Measurements from ENCODE around the gene ARHGAP26.
A peak's percentile ranks its signal among the peaks of the same experiment; 100 is the strongest.

ARHGAP26 gene

GRCh38 chr5:143047091-143047490, 276.9 kb downstream of the ARHGAP26 start:
- no peak for DNase-seq (ENCODE audit: insufficient read length, low spot score)
- FAIRE-seq: no peak

- DNase-seq (ENCODE audit: insufficient read length, low spot score) (no peak), FAIRE-seq (peak; percentile 54)
Measured at GRCh38 chr5:143050183-143050582, 280.0 kb downstream of the ARHGAP26 start.

DNA sequence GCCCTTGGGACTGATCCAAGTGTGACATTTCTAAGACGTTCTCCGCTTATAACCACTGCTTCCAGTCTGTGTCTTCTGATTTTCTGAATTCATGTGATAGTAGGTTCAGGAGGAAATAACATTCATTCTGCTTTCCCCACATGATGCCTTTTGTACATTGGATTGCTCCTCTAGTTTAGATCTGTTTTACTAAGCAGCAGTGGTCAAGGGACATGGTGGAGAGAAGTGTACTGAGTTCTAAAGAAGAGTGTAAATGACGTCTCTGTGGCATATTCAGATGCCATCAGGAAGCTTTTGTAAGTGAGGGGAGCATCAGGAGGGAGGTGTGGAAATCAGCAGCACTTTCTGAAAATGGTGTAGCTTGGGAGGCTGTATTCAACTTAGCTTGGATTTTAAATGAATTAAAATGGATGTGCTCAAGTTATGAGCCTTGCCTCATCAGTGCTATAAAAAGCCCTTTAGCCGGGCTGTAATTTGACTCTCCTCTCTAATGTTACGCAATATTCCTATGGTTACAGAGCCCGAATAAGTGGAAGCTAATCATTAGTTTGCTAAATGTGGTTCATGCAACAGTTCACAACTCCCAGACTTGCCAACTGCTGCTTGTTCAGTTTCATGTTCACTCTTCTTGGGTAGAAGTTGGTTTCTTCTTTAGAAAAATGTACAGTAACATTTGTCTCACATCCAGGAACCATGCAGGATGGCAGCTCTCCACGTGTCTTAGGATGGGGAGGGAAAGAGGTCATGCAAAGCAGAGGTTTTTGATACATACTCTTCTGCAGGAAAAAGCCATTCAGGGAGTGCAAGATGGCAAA, 281.3 kb downstream of the ARHGAP26 start:
- DNase-seq (ENCODE audit: insufficient read length, low spot score) (no peak), FAIRE-seq (peak; percentile 93)

DNA sequence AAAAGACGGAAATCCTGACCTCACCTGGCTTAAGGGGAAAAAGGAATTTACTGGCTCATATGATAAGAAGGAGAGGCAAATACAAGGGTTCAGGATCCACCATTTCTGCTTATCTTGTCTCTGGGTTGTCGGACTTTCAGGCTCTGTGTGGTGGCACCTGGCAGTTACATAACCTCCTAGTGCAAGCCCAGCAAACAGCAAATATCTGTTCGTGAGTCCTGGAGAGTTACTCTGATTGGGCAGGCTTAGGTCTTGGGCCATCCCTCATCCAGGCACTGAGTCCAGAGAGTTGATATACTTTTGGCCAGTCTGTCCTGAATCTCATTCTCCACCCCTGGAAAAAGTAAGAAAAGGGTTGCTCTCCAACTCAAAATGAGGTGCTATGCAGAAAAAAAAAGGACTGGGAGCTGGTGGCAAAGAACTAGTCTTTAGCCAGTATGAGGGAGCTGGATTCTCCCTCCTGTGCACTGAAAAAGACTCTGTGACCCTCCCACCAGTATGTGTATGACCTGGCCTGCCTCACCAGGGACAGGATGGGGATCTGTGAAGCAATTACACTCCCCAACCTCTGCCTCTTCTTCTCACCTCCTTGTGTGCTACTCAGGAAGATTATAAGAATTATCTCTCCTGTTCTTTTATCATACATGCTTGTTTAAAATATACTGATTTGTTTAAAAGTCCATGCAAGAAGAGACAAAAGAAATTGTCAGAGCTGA, 282.9 kb downstream of the ARHGAP26 start:
- FAIRE-seq (peak; percentile 28), DNase-seq (ENCODE audit: insufficient read length, low spot score) (no peak)

DNA sequence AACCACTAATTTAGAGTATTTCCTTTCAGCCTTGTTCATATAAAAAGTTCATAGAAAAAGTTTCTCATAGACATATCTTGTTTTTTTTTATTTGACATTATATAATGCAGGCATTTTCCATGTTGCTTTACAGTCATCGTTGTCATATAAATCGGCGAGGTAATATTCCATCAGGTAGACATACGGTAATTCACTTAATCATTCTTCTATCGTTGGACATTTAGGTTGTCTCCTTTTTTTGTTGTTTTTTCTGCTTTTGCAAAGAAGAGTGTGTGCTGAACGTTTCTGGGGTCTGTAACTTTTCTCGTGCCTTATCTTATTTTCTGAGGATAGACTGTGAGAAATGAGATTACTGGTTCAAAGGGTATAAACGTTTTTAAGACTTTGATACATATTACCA, 283.6 kb downstream of the ARHGAP26 start:
- FAIRE-seq: no peak
- no peak for DNase-seq (ENCODE audit: insufficient read length, low spot score)

DNA sequence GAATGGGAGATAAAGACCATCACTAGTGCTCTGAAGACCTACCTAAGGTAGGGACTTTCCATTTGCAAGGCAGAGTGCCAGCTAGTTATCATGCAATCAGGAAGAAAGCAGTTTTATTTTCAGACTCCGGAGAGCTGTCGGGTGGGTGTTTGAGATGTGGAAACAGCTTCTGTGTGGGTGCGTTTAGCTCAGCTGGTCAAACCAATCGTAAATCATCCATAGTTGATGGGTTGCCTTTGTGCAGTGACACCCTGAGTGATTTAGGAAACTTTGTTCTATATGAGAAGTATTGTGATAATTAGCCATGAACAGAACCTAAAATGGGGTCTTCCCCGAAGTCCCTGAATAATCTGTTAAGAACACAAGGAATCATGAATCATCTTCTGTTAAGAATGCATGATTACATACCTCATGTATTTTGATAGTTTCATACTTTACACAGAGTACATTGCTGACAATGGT, 284.3 kb downstream of the ARHGAP26 start:
- peak; percentile 99 for FAIRE-seq

GRCh38 chr5:143055596-143056338, 285.6 kb downstream of the ARHGAP26 start:
- peak; percentile 94 for FAIRE-seq
- DNase-seq (ENCODE audit: insufficient read length, low spot score): no peak

More for the DNA sequence above, 284.3 kb downstream of the ARHGAP26 start:
- DNase-seq (ENCODE audit: insufficient read length, low spot score): no peak

DNA sequence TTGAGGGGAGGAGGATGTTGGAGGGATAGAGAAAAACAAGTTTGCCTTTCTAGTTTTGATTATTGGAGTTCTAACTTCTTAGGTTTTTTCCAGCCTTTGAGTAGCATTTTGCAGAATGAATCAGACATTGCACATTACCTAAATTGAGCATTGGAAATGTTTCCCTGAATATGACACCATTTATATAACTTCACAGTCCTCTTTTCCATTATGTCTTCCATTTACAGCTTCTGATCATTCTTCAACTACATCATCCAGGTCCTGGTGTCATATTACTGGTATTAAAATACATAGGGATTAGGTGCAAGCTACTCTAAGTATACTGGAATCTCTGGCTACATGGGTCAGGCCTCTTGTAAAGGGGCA, 286.1 kb downstream of the ARHGAP26 start:
- no peak for DNase-seq (ENCODE audit: insufficient read length, low spot score)
- no peak for FAIRE-seq

- no peak for DNase-seq (ENCODE audit: insufficient read length, low spot score)
- FAIRE-seq: no peak
Measured at GRCh38 chr5:143056792-143057579, 286.8 kb downstream of the ARHGAP26 start.

GRCh38 chr5:143057580-143057999, 287.4 kb downstream of the ARHGAP26 start:
- DNase-seq (ENCODE audit: insufficient read length, low spot score) (peak; percentile 34), FAIRE-seq (peak; percentile 96)

DNA sequence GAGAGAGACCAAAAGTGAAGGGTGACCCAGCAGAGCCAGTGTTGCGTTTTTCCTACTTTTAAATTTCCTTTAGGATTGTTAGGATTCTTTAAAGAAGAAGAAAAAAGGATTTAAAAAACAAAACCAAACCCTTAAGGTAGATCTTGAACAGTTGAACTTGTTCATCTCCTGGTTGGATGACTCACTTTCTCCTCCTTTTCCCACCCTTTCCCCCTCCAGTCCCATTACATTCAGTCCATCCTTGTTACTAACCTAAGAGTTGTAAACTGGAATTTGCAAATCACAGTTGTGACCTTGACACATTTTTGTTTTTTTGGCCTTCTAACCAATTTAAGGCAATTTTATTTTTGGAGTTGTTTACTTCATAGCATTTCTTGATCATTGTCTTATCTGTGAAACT, 289.2 kb downstream of the ARHGAP26 start:
- FAIRE-seq (no peak), DNase-seq (ENCODE audit: insufficient read length, low spot score) (no peak)

DNA sequence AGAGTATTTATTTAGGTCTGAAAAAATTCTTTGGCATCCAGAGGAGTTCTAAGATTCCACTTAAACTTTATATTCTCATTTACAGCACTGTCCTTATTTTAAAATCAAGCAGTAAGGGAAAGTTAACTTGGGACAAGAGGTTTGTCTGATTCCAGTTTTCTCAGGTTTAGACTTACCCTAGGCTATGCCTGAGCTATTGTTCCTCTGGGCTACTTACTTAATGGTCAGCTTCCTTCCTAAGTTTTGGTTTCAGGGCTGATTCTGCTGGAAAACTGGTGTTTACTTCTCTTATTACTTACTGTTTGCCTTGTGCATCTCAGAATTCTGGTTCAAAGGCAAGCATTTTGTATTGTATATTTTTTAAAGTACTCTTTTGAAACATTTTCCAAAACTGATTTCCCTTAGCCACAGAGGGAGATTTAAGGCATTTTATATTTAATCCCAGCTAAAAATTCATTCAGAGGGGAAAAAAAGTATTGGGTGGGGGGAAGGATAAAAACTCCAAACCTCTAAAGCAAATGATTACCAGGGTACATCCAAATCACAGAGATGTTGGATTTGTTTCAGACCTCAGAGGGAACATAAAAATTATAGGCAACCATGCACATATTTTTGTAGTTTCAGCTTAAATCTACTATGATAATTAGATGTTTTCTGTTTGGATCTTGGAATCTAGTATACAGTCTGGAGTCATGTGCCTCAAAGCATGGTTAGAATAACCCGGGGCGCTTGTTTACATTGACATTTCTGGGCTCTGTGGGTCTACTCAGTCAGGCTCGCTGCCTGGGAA, 290.0 kb downstream of the ARHGAP26 start:
- no peak for DNase-seq (ENCODE audit: insufficient read length, low spot score)
- FAIRE-seq: peak; percentile 53

DNA sequence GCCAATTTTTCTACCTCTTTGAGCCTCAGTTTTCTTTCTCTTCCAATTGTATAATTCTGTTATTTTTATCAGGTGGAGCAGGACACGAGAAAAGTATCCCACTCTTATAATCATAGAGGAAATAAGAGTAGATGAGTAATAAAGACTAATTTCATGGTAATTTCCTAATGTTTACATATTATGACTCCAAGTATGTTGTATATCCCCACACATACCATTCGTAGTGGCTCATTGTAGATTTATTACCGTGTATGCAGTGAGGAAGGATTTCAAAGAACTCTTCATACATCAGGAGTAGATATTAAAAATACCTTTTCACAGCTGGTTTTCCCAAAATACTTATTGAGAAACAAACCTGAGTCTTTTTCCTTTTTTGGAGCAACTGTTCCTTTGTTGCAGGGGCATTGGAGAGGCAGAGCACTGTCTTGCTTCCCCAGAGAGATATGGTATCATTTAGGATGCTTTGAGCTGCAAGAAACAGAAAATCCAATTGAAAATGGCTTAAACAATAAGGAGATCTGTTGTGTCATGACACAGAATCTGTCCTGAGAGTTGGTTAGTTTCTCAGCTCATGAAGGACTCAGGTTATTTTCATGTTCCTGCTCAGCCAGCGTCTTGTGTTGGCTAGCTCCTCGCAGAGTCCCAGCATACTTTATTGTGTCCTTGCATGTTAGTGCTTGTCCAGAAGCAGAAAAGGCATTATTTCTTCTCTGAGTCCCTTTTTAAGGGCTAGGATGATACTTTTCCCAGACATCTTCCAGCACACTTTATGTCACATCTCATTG, 291.2 kb downstream of the ARHGAP26 start:
- no peak for DNase-seq (ENCODE audit: insufficient read length, low spot score)
- no peak for FAIRE-seq

GRCh38 chr5:143062379-143062778, 292.2 kb downstream of the ARHGAP26 start:
- no peak for FAIRE-seq
- no peak for DNase-seq (ENCODE audit: insufficient read length, low spot score)

GRCh38 chr5:143063175-143063970, 293.2 kb downstream of the ARHGAP26 start:
- DNase-seq (ENCODE audit: insufficient read length, low spot score) (no peak), FAIRE-seq (no peak)

- no peak for DNase-seq (ENCODE audit: insufficient read length, low spot score)
Measured at GRCh38 chr5:143064218-143064641, 294.1 kb downstream of the ARHGAP26 start.

GRCh38 chr5:143064676-143065075, 294.5 kb downstream of the ARHGAP26 start:
- FAIRE-seq: no peak
- no peak for DNase-seq (ENCODE audit: insufficient read length, low spot score)

More at GRCh38 chr5:143064218-143064641, 294.1 kb downstream of the ARHGAP26 start:
- FAIRE-seq: no peak

Data from GM19239 (cell line).